Esophagus muscularis mucosa (tissue), 4 donors: ENCODE measurements around the gene BRD8. TPM values are rescaled to one million over a fixed set of nuclear protein-coding genes. Genes with fewer than 3 reads are reported as not detected.
"Not testable (repeated sequence)": the region's sequence is repeated elsewhere in the genome, so short reads cannot be mapped to it uniquely, and the experiment has no call there.

ENCODE experiments used
- DNase-seq: peaks from one replicate; pipeline ENCODE4 v3.0.0-alpha.2; 2017; ENCODE audit errors: extremely low spot score
- H3K27ac ChIP-seq, 4 donors: fragments of 200-600 bp; sonication (generic); replicated peaks in 1 of 4; 1 replicate in 3 of 4; 2 replicates in 1 of 4; pipeline ENCODE4 v1.5.1; 2016 to 2019; ENCODE audit warnings: mild to moderate bottlenecking in 1 of 4
- H3K27me3 ChIP-seq, 4 donors: fragments of 200-600 bp; sonication (generic); one replicate each; pipeline versions ENCODE4 v1.5.1 to v1.6.0; 2016 to 2019
- H3K36me3 ChIP-seq, 4 donors: fragments of 200-600 bp; sonication (generic); one replicate each; pipeline ENCODE4 v1.5.1; 2016 to 2019
- H3K4me1 ChIP-seq, 4 donors: fragments of 200-600 bp; sonication (generic); one replicate each; pipeline ENCODE4 v1.5.1; 2016 to 2019
- H3K4me3 ChIP-seq, 4 donors: fragments of 200-600 bp; sonication (generic); 1 replicate in 2 of 4; 2 replicates in 2 of 4; pipeline ENCODE4 v1.5.1; 2016 to 2019; ENCODE audit warnings: mild to moderate bottlenecking in 4 of 4, moderate library complexity in 1 of 4
- H3K9me3 ChIP-seq, 4 donors: fragments of 200-600 bp; sonication (generic); 1 replicate in 3 of 4; 2 replicates in 1 of 4; pipeline ENCODE4 v1.5.1; 2016 to 2019
- EP300 ChIP-seq: sonication (generic); formaldehyde crosslinking; IDR thresholded peaks from one replicate; pipeline ENCODE4 v1.6.1; 2017; ENCODE audit warnings: antibody characterized with exemption
- POLR2A ChIP-seq: fragments of 450-650 bp; IDR thresholded peaks from one replicate; pipeline ENCODE4 v1.6.1; 2017; ENCODE audit warnings: antibody characterized with exemption, moderate library complexity, mild to moderate bottlenecking, low read depth
- POLR2AphosphoS5 ChIP-seq, 2 donors: sonication (generic); formaldehyde crosslinking; IDR thresholded peaks; one replicate each; pipeline ENCODE4 v1.6.1; 2017; ENCODE audit warnings: antibody characterized with exemption in 2 of 2
- WGBS: methylation state at CpG from one replicate; pipeline ENCODE4 v1.1.5; 2018; 5-methylcytosine and 5-hydroxymethylcytosine counted together
- intact Hi-C: fragments of 100-400 bp; cut with DNase I; formaldehyde crosslinking; loops from one replicate; pipeline ENCODE4 v1.15.1; 2023
- total RNA-seq, 4 donors: library from RNA; depleted of rRNA; stranded (reverse); fragments of >200 nt; gene quantifications; one replicate each; pipeline versions ENCODE4 v1.1.0 to v1.2.1, GENCODE V29; 2016
- TF ChIP-seq, protein P1 (sequence below), 3 experiments: fragments of 200-600 bp in 2 of 3; fragments of 450-650 bp in 1 of 3; sonication (generic) in 2 of 3; IDR thresholded peaks; one replicate each; pipeline ENCODE4 v1.5.1; 2017 to 2019; ENCODE audit warnings: antibody characterized with exemption in 3 of 3, mild to moderate bottlenecking in 2 of 3, moderate library complexity in 1 of 3

BRD8 gene
- total RNA-seq, 4 donors from 2014 or later, result 27.3 to 41.5 (median 31.2) TPM

DNA sequence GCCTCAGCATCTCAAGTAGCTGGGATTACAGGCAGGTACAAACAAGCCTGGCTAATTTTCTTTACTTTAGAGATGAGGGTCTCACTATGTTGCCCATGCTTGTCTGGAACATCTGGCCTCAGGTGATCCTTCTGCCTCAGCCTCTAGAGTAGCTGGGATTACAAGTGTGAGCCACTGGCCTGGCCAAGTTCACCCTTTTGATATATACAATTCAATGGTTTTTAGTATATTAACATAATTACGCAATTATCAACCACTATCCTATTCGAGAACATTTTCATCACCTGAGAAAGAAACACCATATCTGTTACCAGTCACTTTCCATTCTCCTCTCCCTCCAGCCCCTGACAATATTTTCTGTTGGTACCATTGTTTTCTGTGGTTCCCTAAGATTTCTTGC lies 38.4 kb upstream of the BRD8 start:
- H3K9me3 ChIP-seq, result no peaks in the 10 kb centered on the region
- no peaks in the 10 kb centered on the region for H3K36me3 ChIP-seq
- WGBS, result 95% methylated on average over 2 of the region's 2 CpGs
- TF ChIP-seq, protein P1, sequence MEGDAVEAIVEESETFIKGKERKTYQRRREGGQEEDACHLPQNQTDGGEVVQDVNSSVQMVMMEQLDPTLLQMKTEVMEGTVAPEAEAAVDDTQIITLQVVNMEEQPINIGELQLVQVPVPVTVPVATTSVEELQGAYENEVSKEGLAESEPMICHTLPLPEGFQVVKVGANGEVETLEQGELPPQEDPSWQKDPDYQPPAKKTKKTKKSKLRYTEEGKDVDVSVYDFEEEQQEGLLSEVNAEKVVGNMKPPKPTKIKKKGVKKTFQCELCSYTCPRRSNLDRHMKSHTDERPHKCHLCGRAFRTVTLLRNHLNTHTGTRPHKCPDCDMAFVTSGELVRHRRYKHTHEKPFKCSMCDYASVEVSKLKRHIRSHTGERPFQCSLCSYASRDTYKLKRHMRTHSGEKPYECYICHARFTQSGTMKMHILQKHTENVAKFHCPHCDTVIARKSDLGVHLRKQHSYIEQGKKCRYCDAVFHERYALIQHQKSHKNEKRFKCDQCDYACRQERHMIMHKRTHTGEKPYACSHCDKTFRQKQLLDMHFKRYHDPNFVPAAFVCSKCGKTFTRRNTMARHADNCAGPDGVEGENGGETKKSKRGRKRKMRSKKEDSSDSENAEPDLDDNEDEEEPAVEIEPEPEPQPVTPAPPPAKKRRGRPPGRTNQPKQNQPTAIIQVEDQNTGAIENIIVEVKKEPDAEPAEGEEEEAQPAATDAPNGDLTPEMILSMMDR (IDR thresholded peaks at IDR 0.05), result no peak
- TF ChIP-seq EP300 (no peak), POLR2AphosphoS5 (IDR thresholded peaks at IDR 0.05) (no peak), POLR2A (no peak)
- peaks cover 14 to 19% (median 17%) of the 10 kb centered on the region in 4 donors for H3K4me1 ChIP-seq
- no peak overlapping the region for H3K4me3 ChIP-seq
- DNase-seq, result no peak
- intact Hi-C loops, result loop anchor here (10.0 kb wide), 1 partner anchor 118 kb away; the partner anchor contains the start of genes CDC25C and FAM53C
- no peaks in the 10 kb centered on the region for H3K27me3 ChIP-seq
- no peak overlapping the region for H3K27ac ChIP-seq

GRCh38 chr5:138213161-138214029 lies 35.0 kb upstream of the BRD8 start, which contains the start of gene CDC23:
TSS of gene CDC23 (minus strand) at chr5:138213323. CDS start at chr5:138213312, 11 bp downstream.
- no peaks in the 10 kb centered on the region for H3K9me3 ChIP-seq
- peak; percentile 98 for DNase-seq
- peaks cover 0 to 20% (median 13%) of the 10 kb centered on the region in 4 donors for H3K36me3 ChIP-seq
- intact Hi-C loops, result loop anchor here (10.0 kb wide), 1 partner anchor 121 kb away; the partner anchor contains the start of genes CDC25C and FAM53C
- TF ChIP-seq EP300 (no peak), POLR2AphosphoS5 (IDR thresholded peaks at IDR 0.05) (peak; percentile 83), POLR2A (no peak)
- TF ChIP-seq, protein P1 (IDR thresholded peaks at IDR 0.05), result peak in 1 of 3 experiments; percentile 18
- H3K4me1 ChIP-seq, result peaks cover 18 to 33% (median 28%) of the 10 kb centered on the region in 4 donors
- 1% methylated on average over 31 of the region's 32 CpGs for WGBS
- H3K27ac ChIP-seq, result peak within 1 kb of the TSS; percentile 83 to 86 (median 84)
- H3K27me3 ChIP-seq, result no peaks in the 10 kb centered on the region
- H3K4me3 ChIP-seq, result peak within 1 kb of the TSS; percentile 80 to 98 (median 96)

DNA sequence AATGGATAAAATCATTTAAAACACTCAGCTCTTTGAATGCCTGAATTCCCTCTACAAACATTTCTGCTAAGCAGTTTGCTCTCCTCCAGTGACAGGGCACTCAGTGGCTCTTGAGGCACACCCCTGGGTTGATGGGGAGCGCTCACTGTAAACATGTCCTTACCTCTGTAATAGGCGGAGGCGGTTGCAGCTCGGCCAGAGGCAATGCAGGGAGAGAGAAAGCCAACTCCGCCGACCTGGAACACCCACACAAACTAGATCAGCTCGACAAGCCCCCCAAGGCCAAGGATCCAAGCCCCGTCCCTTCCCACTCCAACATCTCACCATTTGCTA lies 34.4 kb upstream of the BRD8 start:
- peaks cover 18 to 33% (median 28%) of the 10 kb centered on the region in 4 donors for H3K4me1 ChIP-seq
- peak overlapping the region; percentile 83 to 86 (median 84) for H3K27ac ChIP-seq
- H3K4me3 ChIP-seq, result peak overlapping the region; percentile 80 to 98 (median 96)
- no peaks in the 10 kb centered on the region for H3K9me3 ChIP-seq
- no peaks in the 10 kb centered on the region for H3K27me3 ChIP-seq
- intact Hi-C loops, result loop anchor here (10.0 kb wide), 1 partner anchor 122 kb away; the partner anchor contains the start of genes CDC25C and FAM53C
- H3K36me3 ChIP-seq, result peaks cover 0 to 20% (median 13%) of the 10 kb centered on the region in 4 donors
- TF ChIP-seq, protein P1 (IDR thresholded peaks at IDR 0.05), result no peak
- TF ChIP-seq POLR2A, result no peak
- no peak for TF ChIP-seq EP300
- WGBS, result 0% methylated on average over 1 of the region's 8 CpGs
- no peak for DNase-seq

- Histone ChIP-seq H3K4me3 (no peak overlapping the region), H3K4me1 (peaks cover 18 to 33% (median 28%) of the 10 kb centered on the region in 4 donors), H3K9me3 (no peaks in the 10 kb centered on the region), H3K27me3 (no peaks in the 10 kb centered on the region), H3K27ac (no peak overlapping the region), H3K36me3 (peaks cover 0 to 30% (median 15%) of the 10 kb centered on the region in 4 donors)
- 95% methylated on average over 3 of the region's 3 CpGs for WGBS
- no peak for DNase-seq
- TF ChIP-seq POLR2A (no peak), POLR2AphosphoS5 (IDR thresholded peaks at IDR 0.05) (no peak), EP300 (no peak)
- TF ChIP-seq, protein P1 (IDR thresholded peaks at IDR 0.05), result no peak
- intact Hi-C loops, result loop anchor here (10.0 kb wide), 1 partner anchor 124 kb away; the partner anchor contains the start of genes CDC25C and FAM53C
Observed at GRCh38 chr5:138210985-138211384, 32.6 kb upstream of the BRD8 start.

DNA sequence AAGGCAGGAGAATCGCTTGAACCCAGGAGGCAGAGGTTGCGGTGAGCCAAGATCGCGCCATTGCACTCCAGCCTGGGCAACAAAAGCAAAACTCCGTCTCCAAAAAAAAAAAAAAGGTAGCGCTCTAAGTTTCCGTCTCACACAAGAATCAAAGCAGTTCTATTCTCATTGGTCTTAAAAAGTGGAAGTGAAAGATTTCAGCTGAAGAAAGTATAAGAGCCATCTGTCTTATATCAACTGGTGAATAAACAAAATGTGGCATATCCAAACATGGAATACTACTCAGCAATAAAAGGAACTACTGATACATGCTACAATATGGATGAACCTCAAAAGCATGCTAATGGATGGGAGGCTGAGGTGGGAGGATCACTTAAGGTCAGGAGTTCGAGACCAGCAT lies 15.4 kb upstream of the BRD8 start:
- intact Hi-C loops, DNase-seq, H3K27me3 ChIP-seq, H3K4me3 ChIP-seq, H3K4me1 ChIP-seq, H3K9me3 ChIP-seq, H3K27ac ChIP-seq: not testable (repeated sequence)
- WGBS, result 91% methylated on average over 8 of the region's 8 CpGs
- peaks cover 46 to 95% (median 88%) of the 10 kb centered on the region in 4 donors for H3K36me3 ChIP-seq
